NCI-H1105 (cell line): ENCODE measurements around the gene MYO1B.

ENCODE experiments used
- DNase-seq: peaks from one replicate; lab custom pipeline; 2025; lab: John Stamatoyannopoulos, UW

The MYO1B gene

DNA sequence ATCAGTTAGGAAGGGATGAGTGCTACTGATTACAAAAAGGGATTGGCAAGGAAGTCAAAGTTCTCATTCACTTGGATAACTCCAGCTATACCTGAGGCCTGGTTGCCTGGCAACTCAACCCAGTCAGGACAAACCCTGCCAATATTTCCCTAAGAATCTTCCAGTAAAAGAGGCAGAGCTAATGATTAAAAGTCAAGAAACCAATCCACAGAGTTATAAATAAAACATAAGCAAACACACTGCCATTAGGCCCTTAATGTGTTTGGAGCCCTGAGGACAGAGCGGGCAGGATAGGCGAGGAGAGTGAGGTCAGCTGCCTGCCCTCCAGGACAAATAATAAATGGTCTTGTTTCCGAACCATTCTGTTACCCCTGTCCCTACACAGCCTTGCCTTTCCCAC is 217.2 kb downstream of the MYO1B start:
- DNase-seq = no peak

DNA sequence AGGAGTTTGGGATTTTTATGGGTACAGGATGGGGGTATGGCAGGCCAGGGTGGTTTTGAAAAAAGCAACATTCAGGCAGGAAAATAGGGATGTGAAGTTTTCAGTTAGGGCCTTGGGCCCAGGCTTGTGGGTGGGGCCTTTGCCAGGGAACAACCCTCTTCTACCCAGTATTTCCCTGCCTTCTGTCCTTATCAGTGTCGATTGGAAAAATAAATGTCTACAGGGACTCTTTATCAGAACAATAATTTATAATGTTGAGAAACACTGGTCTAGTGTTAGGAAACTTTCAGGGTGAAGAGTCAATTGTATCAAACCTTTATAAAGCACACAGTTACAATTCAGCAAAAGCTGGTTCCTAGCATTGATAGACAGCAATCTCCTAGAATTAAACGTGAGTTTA is 218.6 kb downstream of the MYO1B start:
- DNase-seq = no peak

DNA sequence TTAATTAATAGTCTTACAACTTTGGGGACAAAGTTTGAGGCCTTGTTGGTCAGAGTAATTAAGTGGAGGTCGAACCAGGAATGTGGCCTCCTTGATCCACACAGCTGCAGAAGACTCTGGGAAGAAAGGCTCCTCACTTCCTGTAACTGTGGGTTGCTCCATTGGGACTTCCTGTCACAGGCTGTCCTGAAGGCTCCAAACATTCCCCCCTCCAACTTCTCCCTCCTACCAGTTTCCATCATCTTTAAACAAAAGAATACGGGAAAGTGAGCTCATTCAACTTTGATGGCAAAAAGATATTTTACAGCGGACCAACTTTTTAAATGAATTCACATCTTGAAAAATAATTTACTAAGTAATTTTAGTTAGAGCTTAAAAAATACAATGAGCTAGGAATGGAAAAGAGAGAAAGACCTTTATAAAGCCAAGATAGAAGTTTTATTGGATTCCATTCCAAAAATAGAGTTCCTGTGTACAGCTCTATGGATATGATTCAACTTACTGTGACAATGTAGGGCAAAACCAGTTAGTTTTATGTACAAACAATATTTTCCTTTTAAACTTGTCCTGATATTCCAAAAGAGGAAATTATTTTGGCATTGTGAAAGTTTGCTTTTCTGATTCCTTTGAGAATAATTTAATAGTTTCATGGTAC is 220.7 kb downstream of the MYO1B start:
- DNase-seq = no peak

DNA sequence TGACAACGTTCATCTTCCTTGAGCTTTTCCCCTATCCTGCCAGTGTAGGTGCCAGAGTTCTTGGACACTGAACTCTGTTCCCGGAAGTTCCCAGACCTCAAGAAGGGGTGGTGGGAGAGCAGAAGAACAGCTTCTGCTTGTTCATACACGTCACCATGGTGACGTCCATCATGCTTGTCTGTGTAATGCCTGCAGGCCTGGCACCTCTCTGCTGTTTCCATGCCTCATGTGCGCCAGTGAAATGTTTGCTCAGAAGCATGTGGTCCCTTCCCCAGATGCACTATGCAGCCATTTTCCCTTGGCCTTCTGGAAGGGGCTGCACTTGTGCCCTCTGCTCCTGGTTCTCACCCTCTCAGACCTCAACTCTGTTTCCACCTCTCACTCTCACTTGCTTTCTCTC is 221.9 kb downstream of the MYO1B start:
- no peak for DNase-seq

DNA sequence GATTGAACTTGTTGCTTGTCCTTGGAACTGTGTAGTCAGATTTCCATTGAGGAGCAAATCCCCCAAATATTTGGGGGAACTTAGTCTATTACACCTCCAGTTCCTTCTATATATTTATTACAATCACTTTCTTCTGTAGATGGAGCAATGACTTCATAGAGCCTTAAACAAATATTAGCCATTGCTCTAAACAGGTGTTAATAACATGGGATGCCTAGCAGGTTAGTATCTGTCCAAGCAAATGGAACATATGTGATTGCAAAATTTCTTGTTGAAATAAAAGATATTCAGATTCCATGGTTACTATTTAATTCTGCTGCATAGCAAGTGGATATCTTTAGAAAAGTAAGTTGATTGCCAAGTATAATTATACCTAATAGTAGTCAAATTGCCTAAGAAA is 225.1 kb downstream of the MYO1B start:
- DNase-seq = no peak

DNA sequence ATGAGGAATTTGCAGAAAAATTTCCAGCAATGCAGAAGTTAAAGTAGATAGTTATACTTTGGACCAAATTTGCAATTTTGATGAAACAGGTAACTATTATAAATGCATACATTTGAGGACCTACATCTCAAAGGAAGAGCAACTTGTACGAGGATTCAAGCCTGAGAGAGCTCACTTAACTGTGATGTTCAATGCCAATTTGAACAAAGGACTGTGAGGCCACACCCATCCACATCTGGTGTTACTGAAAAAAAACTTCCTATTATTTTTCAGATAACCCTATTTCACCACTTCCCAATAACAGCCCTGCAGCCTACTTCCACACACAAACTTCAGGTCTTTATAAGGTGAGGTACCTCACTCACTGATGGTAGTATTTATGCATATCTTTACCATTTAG is 229.3 kb downstream of the MYO1B start:
- no peak for DNase-seq
